ENCODE measurements around the gene IL18. TPM values are rescaled to one million over a fixed set of nuclear protein-coding genes. Genes with fewer than 3 reads are reported as not detected.

IL18 gene
- total and polyA plus RNA-seq, 4 donors: 3.0 to 5.2 (median 3.5) TPM

DNA sequence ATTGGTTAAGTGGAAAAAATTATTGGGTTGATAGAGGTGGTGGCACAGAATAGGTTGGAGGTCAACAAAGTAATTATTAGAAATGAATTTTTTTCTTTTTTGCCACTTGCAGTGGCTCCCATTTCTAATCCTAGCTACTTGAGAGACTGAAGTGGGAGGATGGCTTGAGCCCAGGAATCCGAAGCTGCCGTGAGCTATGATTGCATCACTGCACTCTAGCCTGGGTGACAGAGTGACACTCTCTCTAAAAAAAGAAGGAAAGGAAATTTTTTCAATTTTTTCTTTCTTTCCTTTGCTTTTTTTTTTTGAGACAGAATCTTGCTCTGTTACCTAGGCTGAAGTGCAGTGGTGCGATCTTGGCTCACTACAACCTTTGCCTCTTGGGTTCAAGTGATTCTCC lies 9.3 kb upstream of the IL18 start:
- H3K27me3 ChIP-seq (ENCODE audit: control insufficient read depth in 4 of 4, insufficient read depth in 4 of 4, low read length in 3 of 4): no peaks in the 10 kb centered on the region
- H3K4me3 ChIP-seq (ENCODE audit: low read depth in 1 of 3, low read length in 3 of 3): no peak overlapping the region
- no peaks in the 10 kb centered on the region for H3K9me3 ChIP-seq (ENCODE audit: control insufficient read depth in 4 of 4, low read length in 3 of 4)
- H3K36me3 ChIP-seq (ENCODE audit: control insufficient read depth in 4 of 4, insufficient read depth in 3 of 4, low read depth in 1 of 4, low read length in 3 of 4): no peaks in the 10 kb centered on the region
- 49% methylated on average over 3 of the region's 3 CpGs for WGBS
- H3K9ac ChIP-seq (ENCODE audit: low read depth in 1 of 2, low read length in 2 of 2): no peak overlapping the region
- no peak for TF ChIP-seq YY1 (IDR thresholded peaks at IDR 0.05)
- TF ChIP-seq HNF4A (conservative IDR thresholded peaks at IDR 0.05): peak; percentile 60 to 61
- TF ChIP-seq, protein P1, sequence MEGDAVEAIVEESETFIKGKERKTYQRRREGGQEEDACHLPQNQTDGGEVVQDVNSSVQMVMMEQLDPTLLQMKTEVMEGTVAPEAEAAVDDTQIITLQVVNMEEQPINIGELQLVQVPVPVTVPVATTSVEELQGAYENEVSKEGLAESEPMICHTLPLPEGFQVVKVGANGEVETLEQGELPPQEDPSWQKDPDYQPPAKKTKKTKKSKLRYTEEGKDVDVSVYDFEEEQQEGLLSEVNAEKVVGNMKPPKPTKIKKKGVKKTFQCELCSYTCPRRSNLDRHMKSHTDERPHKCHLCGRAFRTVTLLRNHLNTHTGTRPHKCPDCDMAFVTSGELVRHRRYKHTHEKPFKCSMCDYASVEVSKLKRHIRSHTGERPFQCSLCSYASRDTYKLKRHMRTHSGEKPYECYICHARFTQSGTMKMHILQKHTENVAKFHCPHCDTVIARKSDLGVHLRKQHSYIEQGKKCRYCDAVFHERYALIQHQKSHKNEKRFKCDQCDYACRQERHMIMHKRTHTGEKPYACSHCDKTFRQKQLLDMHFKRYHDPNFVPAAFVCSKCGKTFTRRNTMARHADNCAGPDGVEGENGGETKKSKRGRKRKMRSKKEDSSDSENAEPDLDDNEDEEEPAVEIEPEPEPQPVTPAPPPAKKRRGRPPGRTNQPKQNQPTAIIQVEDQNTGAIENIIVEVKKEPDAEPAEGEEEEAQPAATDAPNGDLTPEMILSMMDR (IDR thresholded peaks at IDR 0.05; ENCODE audit: low read depth, low read length, missing input control): no peak
- no peak overlapping the region for H3K27ac ChIP-seq (ENCODE audit: low read depth in 1 of 2, low read length in 2 of 2)
- DNase-seq (ENCODE audit: low spot score): no peak
- H3K4me1 ChIP-seq (ENCODE audit: control insufficient read depth in 4 of 4, insufficient read depth in 4 of 4, low read length in 3 of 4): no peaks in the 10 kb centered on the region

DNA sequence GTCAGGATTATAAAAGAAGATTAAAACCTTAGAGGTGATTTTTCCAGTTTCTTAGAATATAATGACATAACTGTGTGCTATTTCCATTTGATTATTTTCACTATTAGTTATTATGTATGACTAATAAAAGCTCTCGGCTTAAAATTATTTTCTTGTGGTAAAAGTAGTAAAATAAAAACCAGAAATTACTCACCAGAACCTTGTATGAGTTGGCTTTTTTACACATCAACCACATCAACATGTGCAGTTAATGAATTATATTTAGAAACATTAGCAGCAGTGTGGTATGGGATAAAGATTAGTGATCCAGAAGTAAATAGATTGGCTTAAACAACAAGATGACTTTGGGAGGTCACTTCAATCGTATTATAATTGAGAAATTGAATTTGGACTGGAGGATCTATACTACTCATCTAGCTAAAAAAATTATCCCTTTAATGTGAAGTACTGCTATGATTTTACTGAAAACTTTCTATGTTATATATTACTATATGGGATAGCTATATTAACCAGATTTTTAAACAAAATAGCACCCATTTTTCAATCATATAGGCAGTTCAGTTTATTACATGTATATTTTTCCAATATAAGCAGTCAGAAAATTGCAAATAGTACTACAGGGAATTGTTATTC lies 8.6 kb upstream of the IL18 start:
- H3K4me1 ChIP-seq (ENCODE audit: control insufficient read depth in 4 of 4, insufficient read depth in 4 of 4, low read length in 3 of 4): no peaks in the 10 kb centered on the region
- TF ChIP-seq EGR1 (IDR thresholded peaks at IDR 0.05; ENCODE audit: low read depth in 2 of 2): no peak
- TF ChIP-seq, protein P2, sequence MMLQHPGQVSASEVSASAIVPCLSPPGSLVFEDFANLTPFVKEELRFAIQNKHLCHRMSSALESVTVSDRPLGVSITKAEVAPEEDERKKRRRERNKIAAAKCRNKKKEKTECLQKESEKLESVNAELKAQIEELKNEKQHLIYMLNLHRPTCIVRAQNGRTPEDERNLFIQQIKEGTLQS (IDR thresholded peaks at IDR 0.05): no peak
- TF ChIP-seq, protein P3, sequence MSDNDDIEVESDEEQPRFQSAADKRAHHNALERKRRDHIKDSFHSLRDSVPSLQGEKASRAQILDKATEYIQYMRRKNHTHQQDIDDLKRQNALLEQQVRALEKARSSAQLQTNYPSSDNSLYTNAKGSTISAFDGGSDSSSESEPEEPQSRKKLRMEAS (IDR thresholded peaks at IDR 0.05): no peak
- TF ChIP-seq RAD21 (IDR thresholded peaks at IDR 0.05): no peak
- TF ChIP-seq YY1 (IDR thresholded peaks at IDR 0.05): no peak
- TF ChIP-seq, protein P4, sequence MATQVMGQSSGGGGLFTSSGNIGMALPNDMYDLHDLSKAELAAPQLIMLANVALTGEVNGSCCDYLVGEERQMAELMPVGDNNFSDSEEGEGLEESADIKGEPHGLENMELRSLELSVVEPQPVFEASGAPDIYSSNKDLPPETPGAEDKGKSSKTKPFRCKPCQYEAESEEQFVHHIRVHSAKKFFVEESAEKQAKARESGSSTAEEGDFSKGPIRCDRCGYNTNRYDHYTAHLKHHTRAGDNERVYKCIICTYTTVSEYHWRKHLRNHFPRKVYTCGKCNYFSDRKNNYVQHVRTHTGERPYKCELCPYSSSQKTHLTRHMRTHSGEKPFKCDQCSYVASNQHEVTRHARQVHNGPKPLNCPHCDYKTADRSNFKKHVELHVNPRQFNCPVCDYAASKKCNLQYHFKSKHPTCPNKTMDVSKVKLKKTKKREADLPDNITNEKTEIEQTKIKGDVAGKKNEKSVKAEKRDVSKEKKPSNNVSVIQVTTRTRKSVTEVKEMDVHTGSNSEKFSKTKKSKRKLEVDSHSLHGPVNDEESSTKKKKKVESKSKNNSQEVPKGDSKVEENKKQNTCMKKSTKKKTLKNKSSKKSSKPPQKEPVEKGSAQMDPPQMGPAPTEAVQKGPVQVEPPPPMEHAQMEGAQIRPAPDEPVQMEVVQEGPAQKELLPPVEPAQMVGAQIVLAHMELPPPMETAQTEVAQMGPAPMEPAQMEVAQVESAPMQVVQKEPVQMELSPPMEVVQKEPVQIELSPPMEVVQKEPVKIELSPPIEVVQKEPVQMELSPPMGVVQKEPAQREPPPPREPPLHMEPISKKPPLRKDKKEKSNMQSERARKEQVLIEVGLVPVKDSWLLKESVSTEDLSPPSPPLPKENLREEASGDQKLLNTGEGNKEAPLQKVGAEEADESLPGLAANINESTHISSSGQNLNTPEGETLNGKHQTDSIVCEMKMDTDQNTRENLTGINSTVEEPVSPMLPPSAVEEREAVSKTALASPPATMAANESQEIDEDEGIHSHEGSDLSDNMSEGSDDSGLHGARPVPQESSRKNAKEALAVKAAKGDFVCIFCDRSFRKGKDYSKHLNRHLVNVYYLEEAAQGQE (IDR thresholded peaks at IDR 0.05): no peak
- no peak for TF ChIP-seq SP1 (IDR thresholded peaks at IDR 0.05)
- no peak for TF ChIP-seq NR2F2 (IDR thresholded peaks at IDR 0.05)
- no peak for TF ChIP-seq JUND (IDR thresholded peaks at IDR 0.05)
- TF ChIP-seq, protein P1 (IDR thresholded peaks at IDR 0.05; ENCODE audit: low read depth, low read length, missing input control): no peak
- TF ChIP-seq FOXA2 (IDR thresholded peaks at IDR 0.05): no peak
- no peak for TF ChIP-seq TAF1 (conservative IDR thresholded peaks at IDR 0.05)
- H3K4me3 ChIP-seq (ENCODE audit: low read depth in 1 of 3, low read length in 3 of 3): no peak overlapping the region
- no peak for DNase-seq (ENCODE audit: low spot score)
- H3K9me3 ChIP-seq (ENCODE audit: control insufficient read depth in 4 of 4, low read length in 3 of 4): no peaks in the 10 kb centered on the region
- H3K9ac ChIP-seq (ENCODE audit: low read depth in 1 of 2, low read length in 2 of 2): no peak overlapping the region
- H3K27me3 ChIP-seq (ENCODE audit: control insufficient read depth in 4 of 4, insufficient read depth in 4 of 4, low read length in 3 of 4): no peaks in the 10 kb centered on the region
- no peaks in the 10 kb centered on the region for H3K36me3 ChIP-seq (ENCODE audit: control insufficient read depth in 4 of 4, insufficient read depth in 3 of 4, low read depth in 1 of 4, low read length in 3 of 4)
- WGBS: 67% methylated on average over 2 of the region's 2 CpGs
- H3K27ac ChIP-seq (ENCODE audit: low read depth in 1 of 2, low read length in 2 of 2): no peak overlapping the region

Measured in liver (tissue), 9 donors.